GM12878 (cell line): Measurements from ENCODE around the gene KLRD1. TPM values are rescaled to one million over a fixed set of nuclear protein-coding genes. Genes with fewer than 3 reads are reported as not detected.

Experiments
- ATAC-seq: fragments of 200-7000 bp; cut with Tn5 transposase; 3 replicates; pipeline ENCODE4 v1.9.1; 2020; ENCODE audit warnings: mild to moderate bottlenecking, moderate library complexity
- BruUV-seq: library from RNA; stranded (reverse); fragments of 400-500 nt; replicated peaks from 2 replicates; lab custom pipeline; 2021; lab: Mats Ljungman, UMichigan
- CTCF ChIA-PET: fragments of 300-600 bp; sonication (Branson Sonifier 250); formaldehyde crosslinking; extraction: SDS; loops from one replicate; lab custom pipeline; 2021; ENCODE audit warnings: inconsistent platforms; lab: Yijun Ruan, JAX
- POLR2A ChIA-PET: fragments of 350-600 bp; formaldehyde crosslinking; extraction: SDS; loops from one replicate; lab custom pipeline; 2021; ENCODE audit warnings: inconsistent platforms; lab: Charles Lee
- RAD21 ChIA-PET: fragments of 300-600 bp; sonication (Branson Sonifier 250); formaldehyde crosslinking; loops from one replicate; lab custom pipeline; 2023; ENCODE audit warnings: antibody characterized with exemption; ENCODE audit not compliant: unreplicated experiment; lab: Charles Lee
- SMC1A ChIA-PET: fragments of 300-600 bp; sonication (Branson Sonifier 250); formaldehyde crosslinking; loops from one replicate; lab custom pipeline; 2023; ENCODE audit not compliant: unreplicated experiment, uncharacterized antibody; lab: Charles Lee
- DNase-seq: peaks from one replicate; pipeline ENCODE4 v3.0.0-alpha.2; 2011; ENCODE audit warnings: low read depth, low spot score
- FAIRE-seq: peaks from 3 replicates; lab custom pipeline; 2011; peaks lifted over from hg19 to GRCh38; lab: Jason Lieb, UNC
- H2AFZ ChIP-seq: 2 replicates; pipeline ENCODE4 v1.6.0; 2011; ENCODE audit warnings: low read depth, low read length, control low read depth; ENCODE audit not compliant: control insufficient read depth
- H3K27ac ChIP-seq: 2 replicates; pipeline ENCODE4 v1.5.1; 2011; ENCODE audit warnings: control low read depth; ENCODE audit not compliant: control insufficient read depth, insufficient read depth
- H3K27me3 ChIP-seq, 2 experiments: replicated peaks in 1 of 2; 2 replicates each; pipeline versions ENCODE4 v1.6.0 to v1.6.1; 2011; ENCODE audit warnings: low read length in 1 of 2; ENCODE audit not compliant: control insufficient read depth in 2 of 2, insufficient read depth in 2 of 2
- H3K36me3 ChIP-seq, 2 experiments: 2 replicates each; pipeline ENCODE4 v1.5.1; 2011; ENCODE audit warnings: low read length in 1 of 2; ENCODE audit not compliant: control insufficient read depth in 2 of 2, insufficient read depth in 2 of 2
- H3K4me1 ChIP-seq: 2 replicates; pipeline ENCODE4 v1.6.1; 2011; ENCODE audit warnings: mild to moderate bottlenecking, low read length, moderate library complexity, mixed read lengths; ENCODE audit not compliant: control insufficient read depth, insufficient read depth
- H3K4me2 ChIP-seq: 2 replicates; pipeline ENCODE4 v1.6.0; 2011; ENCODE audit warnings: control low read depth; ENCODE audit not compliant: control insufficient read depth, insufficient read depth
- H3K4me3 ChIP-seq: fragments of 200-600 bp; sonication (generic); 2 replicates; pipeline ENCODE4 v1.5.1; 2016
- H3K79me2 ChIP-seq: 2 replicates; pipeline ENCODE4 v1.6.0; 2011; ENCODE audit warnings: low read length; ENCODE audit not compliant: control insufficient read depth, insufficient read depth
- H3K9ac ChIP-seq: 2 replicates; pipeline ENCODE4 v1.8.0; 2011; ENCODE audit warnings: low read length, control low read depth, mixed read lengths; ENCODE audit not compliant: control insufficient read depth, insufficient read depth
- H3K9me3 ChIP-seq: replicated peaks from 3 replicates; pipeline ENCODE4 v1.5.1; 2011; ENCODE audit warnings: mild to moderate bottlenecking, low read length; ENCODE audit not compliant: control insufficient read depth, insufficient read depth
- H4K20me1 ChIP-seq: 2 replicates; pipeline ENCODE4 v1.6.0; 2011; ENCODE audit not compliant: control insufficient read depth, insufficient read depth
- PAX8 ChIP-seq: fragments of 450-650 bp; IDR thresholded peaks from 2 replicates; pipeline ENCODE4 v1.6.1; 2017; ENCODE audit warnings: mild to moderate bottlenecking, moderate library complexity
- POLR2AphosphoS5 ChIP-seq: IDR thresholded peaks from 2 replicates; pipeline ENCODE4 v1.6.1; 2011; ENCODE audit warnings: mild to moderate bottlenecking, low read length, inconsistent platforms
- WGBS: methylation state at CpG from one replicate; pipeline ENCODE4 v1.1.6; 2016; ENCODE audit warnings: low lambda C conversion rate; ENCODE audit not compliant: insufficient replicate concordance, insufficient coverage; ENCODE audit errors: missing lambda C conversion rate; 5-methylcytosine and 5-hydroxymethylcytosine counted together
- in situ Hi-C: fragments of 300-500 bp; cut with MboI; formaldehyde crosslinking; loops from 9 replicates; pipeline ENCODE4 v1.14.3; 2018; ENCODE audit warnings: mixed read lengths
- intact Hi-C: fragments of 100-400 bp; cut with micrococcal nuclease; formaldehyde crosslinking; loops from one replicate; pipeline ENCODE4 v1.14.2; 2022; ENCODE audit not compliant: unreplicated experiment
- polyA plus RNA-seq, 11 experiments: library from polyadenylated mRNA; depleted of rRNA in 4 of 11; unstranded in 6 of 11; stranded (reverse) in 5 of 11; fragments of >200 nt; fragmentation: Nextera tagmentation in 4 of 11; fragmentation: Illumina TruSeq in 1 of 11; extraction: Ambion mirVana in 4 of 11; extraction: Trizol in 1 of 11; gene quantifications; 1 replicate in 1 of 11; 2 replicates in 10 of 11; pipeline versions ENCODE4 v1.2.1 to v1.2.3, GENCODE V29; 2011 to 2016; ENCODE audit warnings: inconsistent platforms in 2 of 11, missing spikeins in 2 of 11, low read depth in 1 of 11
- total RNA-seq, 4 experiments: library from RNA; depleted of rRNA in 3 of 4; stranded (reverse); fragments of >200 nt in 3 of 4; fragmentation: Illumina TruSeq in 1 of 4; extraction: Trizol in 1 of 4; gene quantifications; 2 replicates each; pipeline versions ENCODE4 v1.2.1 to v1.2.3, GENCODE V29; 2013 to 2021
- TF ChIP-seq, protein P1 (sequence below): fragments of 450-650 bp; IDR thresholded peaks from 2 replicates; pipeline ENCODE4 v1.6.1; 2017; ENCODE audit warnings: mild to moderate bottlenecking, moderate library complexity
- TF ChIP-seq, protein P2 (sequence below): fragments of 150-350 bp; IDR thresholded peaks from 2 replicates; pipeline ENCODE4 v1.6.1; 2014; ENCODE audit warnings: mild to moderate bottlenecking, low read depth, low read length
- TF ChIP-seq, protein P3 (sequence below): IDR thresholded peaks from 2 replicates; pipeline ENCODE4 v1.6.1; 2012; ENCODE audit warnings: mild to moderate bottlenecking, low read depth, low read length
- TF ChIP-seq, protein P4 (sequence below): IDR thresholded peaks from 2 replicates; pipeline ENCODE4 v1.6.1; 2012; ENCODE audit warnings: low read length, inconsistent platforms

Gene KLRD1
- total and polyA plus RNA-seq, 10 of the 15 experiments (the other 5 are each of a cell fraction or from before 2014, with no cell fraction given) = under 0.01 to 0.50 (median 0.13) TPM; not detected in 4

DNA sequence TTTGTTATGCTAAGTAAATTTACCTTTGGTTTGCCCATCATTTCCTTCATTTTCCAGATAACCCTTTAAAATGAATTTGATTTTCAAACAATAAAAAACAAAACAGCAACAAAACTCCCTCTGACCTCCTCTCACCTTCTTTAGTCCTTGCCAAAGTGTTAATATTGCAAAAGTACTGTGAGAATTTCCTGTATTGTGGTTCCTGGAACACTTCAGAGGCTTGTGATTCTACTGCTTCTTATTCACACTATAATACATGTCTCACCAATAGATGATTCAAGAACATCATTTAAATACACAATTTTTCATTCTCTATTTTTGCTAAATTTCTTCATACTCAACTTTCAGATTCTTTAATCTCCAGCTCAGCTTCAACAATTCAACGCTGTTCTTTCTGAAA is at the start of gene KLRD1 (continued):
- TF ChIP-seq, protein P1, sequence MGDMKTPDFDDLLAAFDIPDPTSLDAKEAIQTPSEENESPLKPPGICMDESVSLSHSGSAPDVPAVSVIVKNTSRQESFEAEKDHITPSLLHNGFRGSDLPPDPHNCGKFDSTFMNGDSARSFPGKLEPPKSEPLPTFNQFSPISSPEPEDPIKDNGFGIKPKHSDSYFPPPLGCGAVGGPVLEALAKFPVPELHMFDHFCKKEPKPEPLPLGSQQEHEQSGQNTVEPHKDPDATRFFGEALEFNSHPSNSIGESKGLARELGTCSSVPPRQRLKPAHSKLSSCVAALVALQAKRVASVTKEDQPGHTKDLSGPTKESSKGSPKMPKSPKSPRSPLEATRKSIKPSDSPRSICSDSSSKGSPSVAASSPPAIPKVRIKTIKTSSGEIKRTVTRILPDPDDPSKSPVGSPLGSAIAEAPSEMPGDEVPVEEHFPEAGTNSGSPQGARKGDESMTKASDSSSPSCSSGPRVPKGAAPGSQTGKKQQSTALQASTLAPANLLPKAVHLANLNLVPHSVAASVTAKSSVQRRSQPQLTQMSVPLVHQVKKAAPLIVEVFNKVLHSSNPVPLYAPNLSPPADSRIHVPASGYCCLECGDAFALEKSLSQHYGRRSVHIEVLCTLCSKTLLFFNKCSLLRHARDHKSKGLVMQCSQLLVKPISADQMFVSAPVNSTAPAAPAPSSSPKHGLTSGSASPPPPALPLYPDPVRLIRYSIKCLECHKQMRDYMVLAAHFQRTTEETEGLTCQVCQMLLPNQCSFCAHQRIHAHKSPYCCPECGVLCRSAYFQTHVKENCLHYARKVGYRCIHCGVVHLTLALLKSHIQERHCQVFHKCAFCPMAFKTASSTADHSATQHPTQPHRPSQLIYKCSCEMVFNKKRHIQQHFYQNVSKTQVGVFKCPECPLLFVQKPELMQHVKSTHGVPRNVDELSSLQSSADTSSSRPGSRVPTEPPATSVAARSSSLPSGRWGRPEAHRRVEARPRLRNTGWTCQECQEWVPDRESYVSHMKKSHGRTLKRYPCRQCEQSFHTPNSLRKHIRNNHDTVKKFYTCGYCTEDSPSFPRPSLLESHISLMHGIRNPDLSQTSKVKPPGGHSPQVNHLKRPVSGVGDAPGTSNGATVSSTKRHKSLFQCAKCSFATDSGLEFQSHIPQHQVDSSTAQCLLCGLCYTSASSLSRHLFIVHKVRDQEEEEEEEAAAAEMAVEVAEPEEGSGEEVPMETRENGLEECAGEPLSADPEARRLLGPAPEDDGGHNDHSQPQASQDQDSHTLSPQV = no peak
- TF ChIP-seq, protein P2, sequence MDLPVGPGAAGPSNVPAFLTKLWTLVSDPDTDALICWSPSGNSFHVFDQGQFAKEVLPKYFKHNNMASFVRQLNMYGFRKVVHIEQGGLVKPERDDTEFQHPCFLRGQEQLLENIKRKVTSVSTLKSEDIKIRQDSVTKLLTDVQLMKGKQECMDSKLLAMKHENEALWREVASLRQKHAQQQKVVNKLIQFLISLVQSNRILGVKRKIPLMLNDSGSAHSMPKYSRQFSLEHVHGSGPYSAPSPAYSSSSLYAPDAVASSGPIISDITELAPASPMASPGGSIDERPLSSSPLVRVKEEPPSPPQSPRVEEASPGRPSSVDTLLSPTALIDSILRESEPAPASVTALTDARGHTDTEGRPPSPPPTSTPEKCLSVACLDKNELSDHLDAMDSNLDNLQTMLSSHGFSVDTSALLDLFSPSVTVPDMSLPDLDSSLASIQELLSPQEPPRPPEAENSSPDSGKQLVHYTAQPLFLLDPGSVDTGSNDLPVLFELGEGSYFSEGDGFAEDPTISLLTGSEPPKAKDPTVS = no peak
- no peak for TF ChIP-seq POLR2AphosphoS5

DNA sequence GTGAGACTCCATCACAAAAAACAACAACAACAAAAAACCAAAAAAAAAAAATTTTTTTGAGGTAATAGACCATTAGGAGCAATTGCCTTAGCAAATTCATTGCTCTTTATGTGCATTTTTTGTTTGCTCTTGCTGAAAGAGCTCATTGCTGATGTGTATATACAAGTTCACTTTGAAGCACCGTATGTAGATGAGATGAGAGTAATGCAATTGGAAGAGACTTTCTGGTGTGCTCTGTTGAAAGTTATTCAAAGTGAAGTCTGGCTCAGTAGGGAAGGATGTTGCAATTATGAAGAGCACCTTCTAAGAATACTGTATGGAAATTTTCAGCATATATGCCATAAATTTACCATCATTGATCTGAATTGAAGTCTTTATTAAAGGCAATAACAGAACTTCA is 46.7 kb upstream of the KLRD1 start:
- ChIA-PET SMC1A (interaction anchor here (0.7 to 1.2 kb wide), 3 partner anchors 25 to 106 kb away, joined by 3 to 5 read pairs (median 4); no protein-coding TSS in a partner anchor), RAD21 (interaction anchor here (0.9 kb wide), 1 partner anchor 105 kb away, joined by 3 read pairs; no protein-coding TSS in a partner anchor), POLR2A (interaction anchor here (0.7 kb wide), 1 partner anchor 25 kb away, joined by 4 read pairs; no protein-coding TSS in a partner anchor), CTCF (interaction anchor here (1.1 kb wide), 1 partner anchor 10 kb away, joined by 3 read pairs; no protein-coding TSS in a partner anchor)
- no peaks in the 10 kb centered on the region for H3K79me2 ChIP-seq
- no peak overlapping the region for H3K4me2 ChIP-seq
- 66% methylated on average over 1 of the region's 1 CpG for WGBS
- no peak for ATAC-seq
- H3K9ac ChIP-seq = no peak overlapping the region
- H3K4me1 ChIP-seq = no peaks in the 10 kb centered on the region
- no peak for FAIRE-seq
- H3K9me3 ChIP-seq = no peaks in the 10 kb centered on the region; the same call in 2 of the 3 replicates
- no peak for DNase-seq
- H2AFZ ChIP-seq = no peak overlapping the region
- intact Hi-C loops (no loop called here), in situ Hi-C loops (no loop called here)
- BruUV-seq = no TSS peak
- no peaks in the 10 kb centered on the region for H4K20me1 ChIP-seq
- H3K4me3 ChIP-seq = no peak overlapping the region
- no peaks in the 10 kb centered on the region for H3K27me3 ChIP-seq
- H3K27ac ChIP-seq = no peak overlapping the region
- H3K36me3 ChIP-seq = no peaks in the 10 kb centered on the region
- TF ChIP-seq PAX8 = no peak
- TF ChIP-seq, protein P3, sequence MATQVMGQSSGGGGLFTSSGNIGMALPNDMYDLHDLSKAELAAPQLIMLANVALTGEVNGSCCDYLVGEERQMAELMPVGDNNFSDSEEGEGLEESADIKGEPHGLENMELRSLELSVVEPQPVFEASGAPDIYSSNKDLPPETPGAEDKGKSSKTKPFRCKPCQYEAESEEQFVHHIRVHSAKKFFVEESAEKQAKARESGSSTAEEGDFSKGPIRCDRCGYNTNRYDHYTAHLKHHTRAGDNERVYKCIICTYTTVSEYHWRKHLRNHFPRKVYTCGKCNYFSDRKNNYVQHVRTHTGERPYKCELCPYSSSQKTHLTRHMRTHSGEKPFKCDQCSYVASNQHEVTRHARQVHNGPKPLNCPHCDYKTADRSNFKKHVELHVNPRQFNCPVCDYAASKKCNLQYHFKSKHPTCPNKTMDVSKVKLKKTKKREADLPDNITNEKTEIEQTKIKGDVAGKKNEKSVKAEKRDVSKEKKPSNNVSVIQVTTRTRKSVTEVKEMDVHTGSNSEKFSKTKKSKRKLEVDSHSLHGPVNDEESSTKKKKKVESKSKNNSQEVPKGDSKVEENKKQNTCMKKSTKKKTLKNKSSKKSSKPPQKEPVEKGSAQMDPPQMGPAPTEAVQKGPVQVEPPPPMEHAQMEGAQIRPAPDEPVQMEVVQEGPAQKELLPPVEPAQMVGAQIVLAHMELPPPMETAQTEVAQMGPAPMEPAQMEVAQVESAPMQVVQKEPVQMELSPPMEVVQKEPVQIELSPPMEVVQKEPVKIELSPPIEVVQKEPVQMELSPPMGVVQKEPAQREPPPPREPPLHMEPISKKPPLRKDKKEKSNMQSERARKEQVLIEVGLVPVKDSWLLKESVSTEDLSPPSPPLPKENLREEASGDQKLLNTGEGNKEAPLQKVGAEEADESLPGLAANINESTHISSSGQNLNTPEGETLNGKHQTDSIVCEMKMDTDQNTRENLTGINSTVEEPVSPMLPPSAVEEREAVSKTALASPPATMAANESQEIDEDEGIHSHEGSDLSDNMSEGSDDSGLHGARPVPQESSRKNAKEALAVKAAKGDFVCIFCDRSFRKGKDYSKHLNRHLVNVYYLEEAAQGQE = no peak
- TF ChIP-seq, protein P4, sequence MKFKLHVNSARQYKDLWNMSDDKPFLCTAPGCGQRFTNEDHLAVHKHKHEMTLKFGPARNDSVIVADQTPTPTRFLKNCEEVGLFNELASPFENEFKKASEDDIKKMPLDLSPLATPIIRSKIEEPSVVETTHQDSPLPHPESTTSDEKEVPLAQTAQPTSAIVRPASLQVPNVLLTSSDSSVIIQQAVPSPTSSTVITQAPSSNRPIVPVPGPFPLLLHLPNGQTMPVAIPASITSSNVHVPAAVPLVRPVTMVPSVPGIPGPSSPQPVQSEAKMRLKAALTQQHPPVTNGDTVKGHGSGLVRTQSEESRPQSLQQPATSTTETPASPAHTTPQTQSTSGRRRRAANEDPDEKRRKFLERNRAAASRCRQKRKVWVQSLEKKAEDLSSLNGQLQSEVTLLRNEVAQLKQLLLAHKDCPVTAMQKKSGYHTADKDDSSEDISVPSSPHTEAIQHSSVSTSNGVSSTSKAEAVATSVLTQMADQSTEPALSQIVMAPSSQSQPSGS = no peak
